ENCODE results near the gene IRF9.

Gene IRF9

GRCh38 chr14:24149302-24149969, 11.6 kb upstream of the IRF9 start:
- DNase-seq: no peak

GRCh38 chr14:24150061-24150460, 11.0 kb upstream of the IRF9 start:
- DNase-seq: no peak

GRCh38 chr14:24150567-24150966, 10.5 kb upstream of the IRF9 start:
- DNase-seq: no peak

DNA sequence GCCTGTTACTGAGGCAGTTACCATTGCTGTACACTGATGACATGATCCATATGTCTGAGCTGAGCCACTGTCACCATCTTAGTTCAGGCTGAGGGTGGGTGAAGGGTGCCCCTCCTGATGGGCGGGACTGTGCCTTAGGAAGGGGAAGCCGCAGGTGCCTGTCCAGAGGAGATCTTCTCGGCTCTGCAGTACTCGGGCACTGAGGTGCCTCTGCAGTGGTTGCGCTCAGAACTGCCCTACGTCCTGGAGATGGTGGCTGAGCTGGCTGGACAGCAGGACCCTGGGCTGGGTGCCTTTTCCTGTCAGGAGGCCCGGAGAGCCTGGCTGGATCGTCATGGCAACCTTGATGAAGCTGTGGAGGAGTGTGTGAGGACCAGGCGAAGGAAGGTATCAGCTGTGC, 10.1 kb upstream of the IRF9 start:
- DNase-seq: no peak

- no peak for DNase-seq
These were observed 9.5 kb upstream of the IRF9 start for GRCh38 chr14:24151404-24152080.

GRCh38 chr14:24155100-24155499, 6.0 kb upstream of the IRF9 start:
- DNase-seq: peak; percentile 34

DNA sequence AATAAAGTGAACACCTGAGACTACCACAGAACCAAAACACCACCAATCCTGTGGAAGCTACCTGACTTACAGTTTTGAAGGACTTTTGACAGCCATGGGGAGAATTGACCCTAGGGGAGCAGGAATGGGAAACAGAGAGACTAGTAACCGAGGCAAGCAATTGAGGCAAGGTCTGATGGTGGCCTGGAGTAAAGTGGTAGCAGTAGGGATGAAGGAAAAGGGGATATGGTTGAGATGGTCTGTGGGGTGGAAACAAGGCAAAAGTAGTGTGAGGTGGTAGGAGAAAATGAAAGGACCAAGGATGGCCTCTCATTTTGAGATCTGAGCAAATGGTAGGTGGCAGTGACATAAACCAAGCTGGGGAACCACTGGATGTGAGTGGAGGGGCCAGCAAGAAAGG, 4.2 kb upstream of the IRF9 start:
- DNase-seq: no peak

DNA sequence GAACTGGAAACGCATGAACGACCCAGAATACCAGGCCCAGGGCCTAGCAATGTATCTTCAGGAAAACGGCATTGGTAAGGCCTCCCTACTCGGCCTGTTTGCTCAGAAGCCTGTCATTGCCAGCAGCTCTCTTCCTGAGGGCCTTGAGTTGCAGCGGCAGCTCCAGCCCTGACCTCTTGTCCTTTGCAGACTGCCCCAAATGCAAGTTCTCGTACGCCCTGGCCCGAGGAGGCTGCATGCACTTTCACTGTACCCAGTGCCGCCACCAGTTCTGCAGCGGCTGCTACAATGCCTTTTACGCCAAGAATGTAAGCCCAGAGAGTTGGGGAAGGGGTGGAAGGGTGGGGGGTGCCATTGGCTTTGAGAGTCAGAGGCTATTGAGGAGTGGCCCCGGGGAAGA, 3.7 kb upstream of the IRF9 start:
- DNase-seq: no peak

- DNase-seq: no peak
These were observed 1.1 kb upstream of the IRF9 start for GRCh38 chr14:24159777-24160498.

- no peak for DNase-seq
These were observed 591 bp upstream of the IRF9 start for GRCh38 chr14:24160499-24160849.

DNA sequence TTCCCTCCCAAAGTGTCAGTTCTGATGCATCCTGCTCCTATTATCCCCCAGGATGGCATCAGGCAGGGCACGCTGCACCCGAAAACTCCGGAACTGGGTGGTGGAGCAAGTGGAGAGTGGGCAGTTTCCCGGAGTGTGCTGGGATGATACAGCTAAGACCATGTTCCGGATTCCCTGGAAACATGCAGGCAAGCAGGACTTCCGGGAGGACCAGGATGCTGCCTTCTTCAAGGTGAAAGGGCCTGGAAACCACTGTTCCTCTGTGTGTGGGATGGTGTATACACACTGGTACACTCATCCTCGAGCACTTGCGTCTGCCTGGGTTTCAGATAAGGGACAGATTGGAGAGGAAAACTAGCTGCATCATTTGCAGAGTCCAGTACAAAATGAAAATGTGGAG, 1.0 kb downstream of the IRF9 start:
- no peak for DNase-seq

DNA sequence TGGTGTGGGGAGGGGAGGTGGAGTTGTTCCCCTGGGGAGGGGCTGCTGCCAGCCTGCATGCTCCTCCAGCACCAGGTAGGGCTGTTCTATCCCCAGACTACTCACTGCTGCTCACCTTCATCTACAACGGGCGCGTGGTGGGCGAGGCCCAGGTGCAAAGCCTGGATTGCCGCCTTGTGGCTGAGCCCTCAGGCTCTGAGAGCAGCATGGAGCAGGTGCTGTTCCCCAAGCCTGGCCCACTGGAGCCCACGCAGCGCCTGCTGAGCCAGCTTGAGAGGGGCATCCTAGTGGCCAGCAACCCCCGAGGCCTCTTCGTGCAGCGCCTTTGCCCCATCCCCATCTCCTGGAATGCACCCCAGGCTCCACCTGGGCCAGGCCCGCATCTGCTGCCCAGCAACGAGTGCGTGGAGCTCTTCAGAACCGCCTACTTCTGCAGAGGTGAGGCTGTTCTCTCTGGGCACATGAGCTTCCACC, 3.5 kb downstream of the IRF9 start:
- DNase-seq: no peak

DNA sequence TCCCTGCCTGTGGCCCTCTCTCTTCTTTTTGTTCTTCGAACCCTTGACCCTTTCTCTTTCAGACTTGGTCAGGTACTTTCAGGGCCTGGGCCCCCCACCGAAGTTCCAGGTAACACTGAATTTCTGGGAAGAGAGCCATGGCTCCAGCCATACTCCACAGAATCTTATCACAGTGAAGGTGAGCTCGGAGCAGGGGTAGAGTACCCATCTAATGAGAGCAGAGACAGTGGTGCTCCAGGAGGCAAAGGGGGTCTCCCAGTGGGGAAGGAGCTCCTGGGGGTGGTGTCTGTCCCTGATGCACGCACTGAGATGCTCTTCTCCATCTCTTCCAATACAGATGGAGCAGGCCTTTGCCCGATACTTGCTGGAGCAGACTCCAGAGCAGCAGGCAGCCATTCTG, 4.7 kb downstream of the IRF9 start:
- DNase-seq: no peak

GRCh38 chr14:24167469-24168114, 6.5 kb downstream of the IRF9 start:
- DNase-seq: no peak

DNA sequence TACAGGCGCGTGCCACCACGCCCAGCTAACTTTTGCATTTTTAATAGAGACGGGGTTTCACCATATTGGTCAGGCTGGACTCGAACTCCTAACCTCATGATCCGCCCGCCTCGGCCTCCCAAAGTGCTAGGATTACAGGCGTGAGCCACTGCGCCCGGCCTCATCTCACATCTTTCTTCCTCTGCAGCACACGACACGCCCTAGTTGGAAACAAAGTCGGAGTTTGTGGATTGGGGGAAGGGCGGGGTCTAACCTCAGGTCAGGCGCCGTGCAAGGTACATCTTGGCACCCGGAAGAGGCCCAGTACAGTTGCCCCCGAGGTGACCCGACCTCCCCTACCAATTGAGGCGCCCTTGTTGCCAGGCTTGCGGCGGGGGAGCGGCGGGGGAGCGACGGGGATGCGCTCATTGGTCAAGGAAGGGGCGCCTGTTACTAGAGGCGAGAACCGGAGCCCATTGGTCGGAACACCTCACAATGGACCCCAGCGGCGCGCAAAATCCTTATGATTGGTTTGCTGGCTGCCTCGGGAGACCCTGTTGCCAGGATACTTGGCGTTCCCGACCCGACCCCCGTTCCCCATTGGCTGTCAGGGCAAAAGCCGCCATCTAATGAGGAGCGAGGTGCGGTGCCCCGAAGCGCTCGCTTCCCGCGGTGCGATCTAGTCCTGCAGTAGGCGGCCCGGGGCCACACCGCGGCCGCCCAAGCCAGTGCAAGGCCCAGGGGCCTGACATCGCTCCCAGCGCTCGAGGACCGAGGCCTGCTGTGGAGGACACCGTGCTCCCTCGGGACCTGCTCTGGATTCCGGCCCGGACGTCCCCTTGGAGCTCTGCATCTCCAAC, 10.6 kb downstream of the IRF9 start, which contains the start of gene REC8:
Gene REC8 (plus strand): TSS at position 659 of the 839 bp plus-strand sequence. CDS start 473 bp downstream, outside the sequence.
- peak; percentile 100 for DNase-seq

GRCh38 chr14:24172261-24172860, 11.3 kb downstream of the IRF9 start:
- DNase-seq: no peak

GRCh38 chr14:24172871-24173281, 11.8 kb downstream of the IRF9 start:
- DNase-seq: no peak

DNA sequence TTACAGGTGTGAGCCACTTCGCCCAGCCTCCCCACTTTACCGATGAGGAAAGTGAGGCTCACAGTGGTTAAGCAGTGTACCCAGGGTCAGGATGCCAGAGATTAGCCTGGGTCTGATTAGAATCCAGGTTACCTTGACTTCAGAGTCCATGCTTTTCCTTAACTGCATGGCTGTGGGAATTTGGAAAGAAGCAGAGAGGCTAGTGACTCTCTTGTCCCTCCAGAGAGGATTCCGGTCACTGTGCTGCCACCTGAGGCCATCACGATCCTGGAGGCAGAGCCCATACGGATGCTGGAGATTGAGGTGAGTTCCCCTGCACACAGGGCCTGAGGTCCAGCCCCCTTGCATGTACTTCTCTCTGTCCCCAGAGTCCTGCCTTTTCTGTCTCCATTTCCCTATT, 15.5 kb downstream of the IRF9 start:
- DNase-seq: no peak

DNA sequence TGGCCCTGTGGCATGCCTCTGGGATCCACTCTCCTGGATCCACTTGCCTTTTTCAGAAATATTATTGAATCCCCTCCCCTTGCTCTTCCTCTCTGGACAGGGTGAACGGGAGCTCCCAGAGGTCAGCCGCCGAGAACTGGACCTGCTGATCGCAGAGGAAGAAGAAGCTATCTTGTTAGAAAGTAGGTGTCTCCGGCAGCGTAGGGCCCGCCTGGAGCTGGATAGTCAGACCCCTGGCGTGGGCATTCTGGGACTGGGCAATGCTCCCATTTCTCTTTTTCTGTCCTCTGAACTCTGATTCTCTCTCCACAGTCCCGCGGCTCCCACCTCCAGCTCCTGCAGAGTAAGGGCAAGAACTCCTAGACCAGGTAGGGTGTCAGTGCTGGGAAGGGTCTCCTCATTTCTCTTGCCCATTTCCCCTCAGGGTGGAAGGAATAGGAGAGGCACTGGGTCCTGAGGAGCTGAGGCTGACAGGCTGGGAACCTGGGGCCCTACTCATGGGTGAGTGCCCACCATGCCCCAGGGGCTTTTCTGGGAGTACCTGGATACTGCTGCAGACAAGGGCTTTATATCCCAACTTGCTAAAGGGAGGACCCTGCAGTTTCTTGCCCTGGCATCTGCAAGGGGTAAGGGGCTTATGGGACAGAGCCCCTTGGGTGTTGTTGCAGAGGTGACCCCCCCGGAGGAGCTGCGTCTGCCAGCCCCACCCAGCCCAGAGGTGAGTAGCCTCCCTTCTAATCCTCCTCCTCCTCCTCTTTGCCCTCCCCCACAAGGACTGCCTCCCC, 16.2 kb downstream of the IRF9 start:
- no peak for DNase-seq

DNA sequence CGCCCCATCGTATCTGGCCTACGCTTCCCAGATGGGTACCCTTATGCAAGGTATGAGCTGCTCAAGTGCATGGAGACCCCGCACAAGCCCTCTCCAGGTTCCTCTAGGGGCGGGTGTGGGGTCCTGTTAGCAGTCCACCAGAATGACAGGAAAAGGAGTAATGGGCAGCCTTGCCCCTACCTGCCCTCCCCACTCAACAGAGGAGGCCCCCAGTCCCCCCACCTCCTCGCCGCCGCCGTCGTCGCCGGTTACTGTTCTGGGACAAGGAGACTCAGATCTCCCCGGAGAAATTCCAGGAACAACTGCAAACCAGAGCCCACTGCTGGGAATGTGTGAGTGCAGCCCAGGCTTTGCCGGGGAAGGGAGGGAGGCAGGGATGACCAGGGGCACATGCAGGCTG, 16.8 kb downstream of the IRF9 start:
- no peak for DNase-seq

All from NCI-H524 treated with DMSO at 0.1 percent for 48 hours (cell line).